GM18505 (cell line): Measurements from ENCODE around the gene TMEM181.
"Not testable (repeated sequence)": the region's sequence is repeated elsewhere in the genome, so short reads cannot be mapped to it uniquely, and the experiment has no call there.

ENCODE experiments used
- ATAC-seq: cut with Tn5 transposase; IDR thresholded peaks from one replicate; pipeline ENCODE4 v1.9.1; 2021; ENCODE audit not compliant: unreplicated experiment
- POLR2A ChIP-seq: IDR thresholded peaks from 4 replicates; pipeline ENCODE4 v1.6.1; 2011; ENCODE audit warnings: borderline replicate concordance; ENCODE audit not compliant: insufficient read depth, insufficient read length; ENCODE audit errors: extremely low read depth

The TMEM181 gene

GRCh38 chr6:158672726-158673125 is 112.8 kb downstream of the TMEM181 start:
- no peak for ATAC-seq
- TF ChIP-seq POLR2A, result no peak

- ATAC-seq, result no peak
- TF ChIP-seq POLR2A, result no peak
Measured at GRCh38 chr6:158674342-158675131, 114.6 kb downstream of the TMEM181 start.

GRCh38 chr6:158677094-158677493 is 117.2 kb downstream of the TMEM181 start:
- not testable (repeated sequence) for ATAC-seq

GRCh38 chr6:158677906-158678578 is 118.2 kb downstream of the TMEM181 start:
- no peak for TF ChIP-seq POLR2A
- ATAC-seq, result no peak

GRCh38 chr6:158680015-158680414 is 120.1 kb downstream of the TMEM181 start:
- no peak for ATAC-seq

GRCh38 chr6:158680481-158680880 is 120.6 kb downstream of the TMEM181 start:
- no peak for ATAC-seq
- TF ChIP-seq POLR2A, result no peak

More at GRCh38 chr6:158680015-158680414, 120.1 kb downstream of the TMEM181 start:
- TF ChIP-seq POLR2A, result no peak

- no peak for ATAC-seq
- no peak for TF ChIP-seq POLR2A
Measured at GRCh38 chr6:158684311-158684710, 124.4 kb downstream of the TMEM181 start.

- no peak for TF ChIP-seq POLR2A
- ATAC-seq, result no peak
Measured at GRCh38 chr6:158684745-158685324, 124.9 kb downstream of the TMEM181 start.
